ENCODE measurements around the gene DENND2C. TPM values are rescaled to one million over a fixed set of nuclear protein-coding genes. Genes with fewer than 3 reads are reported as not detected.

Gene DENND2C
- total RNA-seq, 2 donors from 2014 or later: 1.2 to 1.8 TPM

- peak overlapping the region in 1 of 2 donors; percentile 55 for H3K27ac ChIP-seq
- DNase-seq (ENCODE audit: low spot score): no peak
- H3K9me3 ChIP-seq: no peaks in the 10 kb centered on the region
- no peaks in the 10 kb centered on the region for H3K27me3 ChIP-seq
- no peaks in the 10 kb centered on the region for H3K4me1 ChIP-seq
- no peak for TF ChIP-seq CTCF (IDR thresholded peaks at IDR 0.05)
- H3K36me3 ChIP-seq: peaks cover 10% of the 10 kb centered on the region
- H3K4me3 ChIP-seq: no peak overlapping the region
Measured at GRCh38 chr1:114589122-114589521, 80.7 kb downstream of the DENND2C start.

GRCh38 chr1:114588196-114588689, 81.6 kb downstream of the DENND2C start:
- peak overlapping the region; percentile 55 to 63 for H3K27ac ChIP-seq
- peaks cover 1% of the 10 kb centered on the region for H3K36me3 ChIP-seq
- H3K4me3 ChIP-seq: peak overlapping the region in 1 of 2 donors; percentile 17
- no peaks in the 10 kb centered on the region for H3K4me1 ChIP-seq
- H3K9me3 ChIP-seq: no peaks in the 10 kb centered on the region
- no peak for DNase-seq (ENCODE audit: low spot score)
- no peaks in the 10 kb centered on the region for H3K27me3 ChIP-seq
- TF ChIP-seq CTCF (IDR thresholded peaks at IDR 0.05): no peak

GRCh38 chr1:114587203-114587991, 82.5 kb downstream of the DENND2C start:
- no peak for DNase-seq (ENCODE audit: low spot score)
- H3K4me3 ChIP-seq: peak overlapping the region in 1 of 2 donors; percentile 17
- no peaks in the 10 kb centered on the region for H3K4me1 ChIP-seq
- H3K36me3 ChIP-seq: no peaks in the 10 kb centered on the region
- H3K27me3 ChIP-seq: no peaks in the 10 kb centered on the region
- TF ChIP-seq CTCF (IDR thresholded peaks at IDR 0.05): no peak
- H3K27ac ChIP-seq: peak overlapping the region; percentile 55 to 63
- no peaks in the 10 kb centered on the region for H3K9me3 ChIP-seq

GRCh38 chr1:114586513-114587047, 83.3 kb downstream of the DENND2C start:
- Histone ChIP-seq H3K4me1 (peaks cover 0 to 7% of the 10 kb centered on the region in 2 donors), H3K27ac (peak overlapping the region; percentile 55 to 63)
- DNase-seq (ENCODE audit: low spot score): no peak

GRCh38 chr1:114585231-114585630, 84.6 kb downstream of the DENND2C start:
- no peak for TF ChIP-seq CTCF (IDR thresholded peaks at IDR 0.05)
- no peak for DNase-seq (ENCODE audit: low spot score)
- Histone ChIP-seq H3K36me3 (no peaks in the 10 kb centered on the region), H3K4me3 (no peak overlapping the region), H3K9me3 (no peaks in the 10 kb centered on the region), H3K4me1 (peaks cover 0 to 15% of the 10 kb centered on the region in 2 donors), H3K27ac (no peak overlapping the region), H3K27me3 (no peaks in the 10 kb centered on the region)

More at GRCh38 chr1:114586513-114587047, 83.3 kb downstream of the DENND2C start:
- H3K4me3 ChIP-seq: no peak overlapping the region
- no peaks in the 10 kb centered on the region for H3K9me3 ChIP-seq
- H3K27me3 ChIP-seq: no peaks in the 10 kb centered on the region
- no peak for TF ChIP-seq CTCF (IDR thresholded peaks at IDR 0.05)
- no peaks in the 10 kb centered on the region for H3K36me3 ChIP-seq

Data from right atrium auricular region (tissue), 2 donors.